GM12891 (cell line): Measurements from ENCODE around the gene NUP210L.
"Not testable (repeated sequence)": the region's sequence is repeated elsewhere in the genome, so short reads cannot be mapped to it uniquely, and the experiment has no call there.

Experiments used
- PAX5 ChIP-seq: IDR thresholded peaks from 2 replicates; pipeline ENCODE4 v1.6.1; 2011; ENCODE audit warnings: low read length, moderate library complexity, mild to moderate bottlenecking; ENCODE audit not compliant: insufficient read depth, severe bottlenecking
- POLR2A ChIP-seq: IDR thresholded peaks from 2 replicates; pipeline ENCODE4 v1.6.1; 2011; ENCODE audit warnings: low read depth, low read length, control low read depth
- POLR2AphosphoS5 ChIP-seq: IDR thresholded peaks from 2 replicates; pipeline ENCODE4 v1.6.1; 2011; ENCODE audit warnings: low read depth, low read length, control low read depth
- POU2F2 ChIP-seq: IDR thresholded peaks from 2 replicates; pipeline ENCODE4 v1.6.1; 2011; ENCODE audit warnings: low read depth, mild to moderate bottlenecking, control low read depth, low read length, moderate library complexity
- TAF1 ChIP-seq: IDR thresholded peaks from 2 replicates; pipeline ENCODE4 v1.6.1; 2011; ENCODE audit warnings: low read depth, low read length, control low read depth

GRCh38 chr1:154100141-154100540 is 54.7 kb downstream of the NUP210L start:
- not testable (repeated sequence) for TF ChIP-seq POLR2A, POLR2AphosphoS5, POU2F2, PAX5, TAF1
